Measurements from ENCODE around the gene DPF3.
"Not testable (repeated sequence)": the region's sequence is repeated elsewhere in the genome, so short reads cannot be mapped to it uniquely, and the experiment has no call there.

Gene DPF3

DNA sequence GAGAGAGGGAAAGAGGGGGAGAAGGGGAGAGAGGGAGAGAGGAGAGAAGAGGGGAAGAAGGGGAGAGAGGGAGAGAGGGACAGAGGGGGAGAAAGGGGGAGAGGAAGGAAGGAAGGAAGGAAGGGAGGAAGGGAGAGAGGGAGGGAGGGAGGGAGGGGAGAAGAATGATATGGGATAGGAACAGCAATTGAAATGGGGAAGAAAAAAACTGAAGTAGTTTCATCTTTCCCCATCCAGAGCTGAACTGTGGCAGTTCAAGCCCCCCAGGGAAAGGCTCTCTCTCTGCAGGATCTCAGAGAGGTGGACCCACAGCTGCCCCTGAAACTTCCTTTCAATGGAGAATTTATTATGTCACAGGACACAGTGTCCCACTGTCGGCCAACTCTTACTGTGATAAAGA lies 136.9 kb downstream of the DPF3 start:
- DNase-seq, result no peak

DNA sequence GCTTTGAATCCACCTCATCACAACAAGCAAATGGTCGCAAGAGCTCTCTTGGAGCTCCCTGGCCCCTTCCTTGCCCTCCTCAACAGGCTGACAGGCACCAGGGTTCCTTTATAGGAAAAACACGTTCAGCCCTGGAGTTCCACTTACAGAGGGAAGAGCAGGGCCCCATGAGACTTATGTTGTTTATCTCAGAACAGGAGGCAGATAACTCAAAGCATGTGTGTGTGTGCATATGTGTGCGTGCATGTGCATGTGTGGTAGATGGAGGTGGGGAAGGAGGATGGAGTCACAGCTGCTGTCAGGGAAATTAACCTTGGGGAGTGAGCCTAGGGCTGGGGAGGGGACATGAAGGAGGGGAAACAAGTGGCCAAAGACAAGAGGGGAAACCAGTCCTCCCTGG lies 138.1 kb downstream of the DPF3 start:
- DNase-seq, result no peak

DNA sequence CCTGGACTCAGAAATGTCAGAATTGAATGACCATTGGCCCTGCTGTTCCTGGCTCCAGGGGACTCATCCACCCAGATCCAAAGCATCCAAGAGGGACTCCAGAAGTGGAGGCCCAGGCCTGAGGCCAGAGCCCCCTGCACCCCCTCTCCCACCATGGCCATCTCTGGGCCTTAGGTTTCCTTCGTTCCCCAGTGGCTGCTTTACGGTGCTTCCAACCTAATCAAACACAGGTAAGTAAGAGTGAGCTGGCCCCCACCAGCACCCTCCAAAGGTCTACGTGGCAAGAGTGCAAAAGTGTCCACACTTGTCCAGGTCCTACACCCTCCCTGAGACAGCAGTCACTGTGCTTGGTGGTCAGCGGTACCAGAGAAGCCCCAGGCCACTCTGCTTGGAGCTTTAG lies 139.0 kb downstream of the DPF3 start:
- no peak for DNase-seq

DNA sequence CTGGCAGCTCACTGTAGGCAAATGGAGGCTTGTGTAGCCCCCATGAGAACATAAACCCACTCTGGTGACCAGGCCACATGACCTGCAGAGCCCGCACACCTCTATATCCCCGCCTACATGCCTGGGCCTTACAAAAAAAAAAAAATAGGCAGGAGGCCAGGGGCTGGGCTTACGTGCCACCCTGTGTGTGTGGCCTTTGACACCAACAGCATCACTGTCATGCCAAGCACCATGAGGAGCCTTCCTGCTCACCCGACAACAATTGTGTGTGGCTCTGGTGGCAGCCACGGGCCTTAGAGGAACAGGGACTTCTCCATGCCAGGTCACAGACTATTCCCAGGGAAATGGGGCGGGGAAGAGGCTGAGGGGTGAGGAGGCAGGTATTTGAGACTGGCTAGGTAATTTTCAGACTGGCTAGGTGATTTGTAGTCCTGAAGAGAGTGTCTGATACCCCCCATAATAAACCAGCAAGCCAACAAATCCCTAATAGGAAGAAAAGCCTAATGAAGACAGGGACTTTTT lies 140.0 kb downstream of the DPF3 start:
- DNase-seq, result no peak

DNA sequence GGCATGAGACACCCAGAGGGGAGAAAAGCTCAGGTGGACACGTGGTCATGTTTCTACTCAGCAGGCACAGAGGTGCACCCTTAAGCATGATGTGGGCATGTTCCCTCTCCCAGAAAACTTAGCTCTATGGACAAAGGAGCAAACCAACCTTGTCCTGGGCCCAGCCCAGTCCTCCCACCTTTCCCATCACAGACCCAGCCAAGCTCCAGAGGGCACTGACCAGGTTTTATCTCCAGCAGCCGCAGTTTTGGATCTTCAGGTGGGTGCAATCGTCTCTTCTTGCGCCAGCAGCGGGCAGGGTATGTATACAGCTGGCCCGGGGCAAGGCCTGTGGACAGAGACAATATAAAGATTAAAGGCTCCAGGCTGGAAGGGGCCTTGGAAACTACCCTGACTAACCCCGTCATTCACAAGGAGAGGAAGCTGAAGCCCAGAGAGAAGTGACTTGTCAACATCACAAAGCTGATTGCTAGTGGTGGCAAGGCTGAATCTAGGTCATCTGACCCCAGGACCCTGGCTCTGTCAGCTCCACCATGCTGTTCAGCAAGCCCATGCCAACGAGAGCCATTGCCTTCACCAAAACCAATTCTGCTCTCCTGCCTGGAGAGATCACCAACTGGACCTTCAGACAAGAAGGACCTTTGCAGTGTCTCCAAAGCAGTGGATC lies 140.7 kb downstream of the DPF3 start:
- no peak for DNase-seq

DNA sequence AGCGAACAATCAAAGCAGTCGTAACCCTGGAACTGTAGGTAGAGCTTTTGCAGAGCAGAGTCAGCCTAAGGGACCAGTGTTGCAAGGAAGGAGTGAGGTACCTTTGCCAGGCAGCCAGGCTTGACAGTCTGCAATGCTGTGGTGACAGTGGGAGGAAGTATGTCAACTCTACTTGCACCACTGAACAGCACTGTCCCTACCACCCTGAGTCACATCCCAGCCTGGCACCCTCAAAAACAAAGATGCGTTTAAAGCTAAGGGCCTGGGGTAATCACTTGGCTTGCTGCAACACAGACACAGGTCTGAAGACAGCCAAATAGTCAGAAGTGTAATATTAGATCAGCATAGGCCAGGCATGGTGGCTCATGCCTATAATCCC lies 141.9 kb downstream of the DPF3 start:
- DNase-seq, result no peak

DNA sequence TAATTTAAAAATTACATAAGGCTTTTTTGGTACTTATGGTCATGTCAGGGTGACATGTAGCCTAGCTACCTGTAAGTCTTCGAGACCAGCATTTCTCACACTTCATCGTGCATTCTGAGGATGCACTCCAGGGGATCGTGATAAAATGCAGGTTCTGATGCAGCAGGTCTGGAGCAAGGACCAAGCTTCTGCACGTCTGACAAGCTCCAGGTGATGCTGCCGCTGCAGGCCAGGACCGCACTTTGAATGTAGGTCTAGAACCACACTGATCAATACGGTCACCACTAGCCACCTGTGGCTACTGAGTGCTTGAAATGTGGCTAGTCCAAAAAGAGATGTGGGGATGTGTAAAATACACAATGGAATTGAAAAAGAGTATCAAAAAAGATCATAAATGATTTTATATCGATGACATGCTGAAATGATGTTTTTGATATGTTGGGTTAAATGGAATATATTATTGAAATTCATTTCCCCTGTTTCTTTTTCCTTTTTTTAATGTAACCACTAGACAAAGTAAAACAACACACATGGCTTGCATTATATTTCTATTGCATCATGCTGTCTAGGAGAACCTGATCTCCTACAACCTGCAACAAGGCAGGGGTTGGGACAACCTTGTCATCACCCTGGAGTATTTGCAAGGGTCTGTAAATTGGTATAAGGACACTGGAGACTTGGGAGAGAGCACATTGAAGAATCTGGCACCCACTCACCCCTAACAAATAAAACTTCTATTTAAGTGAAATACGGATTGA lies 142.4 kb downstream of the DPF3 start:
- DNase-seq, result no peak

DNA sequence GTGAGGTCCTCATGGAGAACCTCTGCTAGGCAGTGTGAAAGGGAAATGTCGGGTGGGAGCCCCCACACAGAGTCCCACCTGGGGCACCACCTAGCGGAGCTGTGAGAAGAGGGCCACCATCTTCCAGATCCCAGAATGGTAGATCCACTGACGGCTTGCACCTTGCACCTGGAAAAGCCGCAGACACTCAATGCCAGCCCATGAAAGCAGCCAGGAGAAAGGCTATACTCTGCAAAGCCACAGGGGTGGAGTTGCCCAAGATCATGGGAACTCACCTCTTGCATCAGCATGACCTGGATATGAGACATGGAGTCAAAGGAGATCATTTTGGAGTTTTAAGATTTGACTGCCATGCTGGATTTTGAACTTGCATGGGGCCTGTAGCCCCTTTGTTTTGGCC lies 145.0 kb downstream of the DPF3 start:
- not testable (repeated sequence) for DNase-seq

DNA sequence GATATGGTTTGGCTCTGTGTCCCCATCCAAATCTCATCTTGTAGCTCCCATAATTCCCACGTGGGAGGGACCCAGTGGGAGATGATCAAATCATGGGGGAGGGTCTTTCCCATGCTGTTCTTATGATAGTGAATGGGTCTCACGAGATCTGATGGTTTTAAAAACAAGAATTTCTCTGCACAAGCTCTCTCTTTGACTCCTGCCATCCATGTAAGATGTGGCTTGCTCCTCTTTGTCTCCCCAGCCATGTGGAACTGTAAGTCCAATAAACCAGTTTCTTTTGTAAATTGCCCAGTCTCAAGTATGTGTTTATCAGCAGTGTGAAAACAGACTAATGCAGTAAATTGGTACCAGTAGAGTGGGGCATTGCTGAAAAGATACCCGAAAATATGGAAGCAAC lies 146.2 kb downstream of the DPF3 start:
- no peak for DNase-seq

DNA sequence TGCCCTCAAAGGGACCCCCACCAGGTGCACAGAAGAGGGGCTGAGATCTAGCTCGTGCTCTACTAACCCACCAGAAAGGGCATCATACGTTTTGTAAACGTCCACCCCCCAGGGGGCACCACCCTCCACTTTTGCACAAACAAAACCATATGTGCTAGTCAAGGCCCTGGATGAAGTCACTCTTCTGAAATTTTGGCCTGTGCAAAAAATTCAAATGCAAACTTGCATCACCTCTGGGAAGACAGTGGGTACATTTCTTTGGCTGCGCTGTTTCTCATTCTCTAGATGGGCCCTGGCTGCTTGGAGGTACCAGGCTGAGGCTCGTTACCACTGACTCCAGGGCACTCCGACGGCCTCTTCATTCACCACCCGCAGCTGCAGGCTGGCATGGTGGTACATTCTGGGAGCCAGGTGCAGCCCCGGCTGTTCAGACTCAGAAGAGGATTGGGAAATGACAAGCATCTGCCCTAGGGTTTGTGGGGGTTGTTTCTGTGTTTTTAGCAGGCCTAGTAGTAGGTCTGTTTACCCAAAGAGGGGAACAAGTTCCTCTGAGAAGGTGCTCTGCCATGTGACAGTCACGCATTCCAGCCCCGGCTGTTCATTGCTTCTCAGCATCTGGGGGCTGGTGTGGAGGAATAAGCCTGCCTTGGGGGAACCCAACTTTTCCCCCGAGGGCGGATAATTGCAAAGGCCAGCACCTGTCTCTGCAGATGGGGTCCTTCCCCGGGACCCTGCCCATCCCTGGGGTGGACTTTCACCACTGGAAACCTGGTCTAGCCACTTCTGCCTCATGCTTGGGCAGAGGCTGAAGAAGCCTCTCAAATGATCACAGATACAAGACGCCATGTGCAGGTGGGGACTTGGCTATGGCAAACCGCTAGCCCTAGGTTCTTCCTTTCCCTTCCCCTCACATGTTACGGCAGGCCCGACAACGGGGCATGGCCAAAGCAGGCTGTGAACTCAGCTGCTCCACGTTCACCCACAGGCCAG lies 147.6 kb downstream of the DPF3 start:
- DNase-seq, result no peak

DNA sequence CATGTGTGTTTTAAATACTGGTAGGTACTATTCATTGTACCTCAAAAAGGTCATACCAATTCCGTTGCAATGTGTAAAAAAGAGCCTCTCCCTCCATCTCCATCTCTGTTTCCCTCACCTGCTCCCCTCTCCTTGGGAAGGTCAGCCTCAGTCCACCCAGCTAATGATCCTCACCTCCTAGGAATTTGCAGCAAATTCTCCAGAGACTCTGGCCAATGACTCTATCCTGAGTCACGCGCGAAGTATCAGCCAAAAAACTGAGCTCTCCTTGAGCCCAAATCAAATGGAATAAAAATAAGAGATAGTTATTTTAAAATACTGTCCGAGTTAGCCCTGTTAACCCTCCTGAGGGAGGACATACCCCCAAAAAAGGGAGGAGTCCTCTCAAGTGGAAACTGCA lies 148.4 kb downstream of the DPF3 start:
- DNase-seq, result no peak

DNA sequence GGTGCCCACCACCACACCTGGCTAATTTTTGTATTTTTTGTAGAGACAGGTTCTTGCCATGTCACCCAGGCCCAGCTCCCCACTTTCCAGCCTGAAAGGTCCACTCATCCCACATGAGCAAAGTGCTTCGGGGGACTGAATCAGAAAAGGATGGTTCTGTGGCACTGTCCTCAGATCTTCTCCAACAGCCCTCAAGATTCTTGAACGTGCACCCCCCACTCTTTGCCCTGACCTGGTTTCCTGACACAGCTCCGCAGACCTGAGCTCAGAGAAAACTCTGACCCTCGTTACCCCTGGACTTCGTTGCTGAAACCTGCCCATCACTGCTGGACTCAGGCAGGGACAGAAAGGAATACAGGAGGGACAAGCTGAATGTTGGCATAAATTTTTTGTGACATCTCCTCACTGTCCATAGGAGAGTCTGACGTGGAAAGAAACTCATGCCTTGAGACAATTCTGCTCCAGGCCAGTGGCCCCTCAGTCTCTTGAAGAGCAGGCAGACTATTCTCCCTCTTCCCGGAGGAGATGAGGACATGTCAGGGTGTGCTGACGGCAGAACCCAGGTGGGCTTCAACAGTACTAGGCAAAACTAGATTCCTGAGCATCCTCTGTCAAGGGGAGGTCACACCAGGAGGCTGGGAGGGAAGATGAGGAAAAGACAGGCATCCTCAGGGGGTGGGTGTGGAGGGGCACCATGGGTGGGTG lies 149.3 kb downstream of the DPF3 start:
- no peak for DNase-seq

DNA sequence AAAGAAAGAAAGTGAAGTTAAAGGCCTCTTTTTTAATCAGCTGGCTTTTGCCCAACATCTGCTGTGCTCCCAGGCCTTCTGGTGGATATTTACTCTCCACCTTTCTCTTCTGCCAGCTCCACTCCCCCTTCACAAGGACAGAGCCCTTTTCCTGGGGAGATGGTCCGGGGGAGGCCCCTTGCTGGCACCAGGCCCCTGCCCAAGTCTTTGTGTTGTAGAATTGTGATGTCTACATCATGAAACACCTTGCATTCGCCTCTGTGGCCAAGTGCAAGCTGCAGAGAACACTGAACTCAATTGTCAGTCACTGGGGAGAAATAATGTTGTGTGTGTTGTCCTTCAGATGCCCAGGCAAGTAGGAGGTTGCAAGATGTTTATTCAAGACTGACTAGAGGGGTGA lies 150.3 kb downstream of the DPF3 start:
- DNase-seq, result no peak

DNA sequence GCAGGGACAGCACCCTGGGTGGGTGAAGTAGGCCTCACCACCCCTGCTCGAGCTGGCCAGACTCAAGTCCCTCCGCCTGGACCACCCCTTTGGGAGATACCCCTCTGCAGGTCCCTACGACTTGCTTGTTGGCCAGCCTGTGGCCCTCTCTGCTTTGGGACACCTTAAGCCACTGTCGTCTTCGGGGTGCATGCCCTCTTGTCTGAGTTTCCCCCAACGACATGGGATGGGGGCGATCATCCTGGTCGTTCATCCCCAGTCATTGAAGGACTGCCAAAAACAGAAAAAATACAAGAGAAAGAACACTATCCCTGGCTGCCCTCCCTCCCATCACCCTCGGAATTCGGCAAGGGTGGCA lies 151.1 kb downstream of the DPF3 start:
- DNase-seq, result no peak

DNA sequence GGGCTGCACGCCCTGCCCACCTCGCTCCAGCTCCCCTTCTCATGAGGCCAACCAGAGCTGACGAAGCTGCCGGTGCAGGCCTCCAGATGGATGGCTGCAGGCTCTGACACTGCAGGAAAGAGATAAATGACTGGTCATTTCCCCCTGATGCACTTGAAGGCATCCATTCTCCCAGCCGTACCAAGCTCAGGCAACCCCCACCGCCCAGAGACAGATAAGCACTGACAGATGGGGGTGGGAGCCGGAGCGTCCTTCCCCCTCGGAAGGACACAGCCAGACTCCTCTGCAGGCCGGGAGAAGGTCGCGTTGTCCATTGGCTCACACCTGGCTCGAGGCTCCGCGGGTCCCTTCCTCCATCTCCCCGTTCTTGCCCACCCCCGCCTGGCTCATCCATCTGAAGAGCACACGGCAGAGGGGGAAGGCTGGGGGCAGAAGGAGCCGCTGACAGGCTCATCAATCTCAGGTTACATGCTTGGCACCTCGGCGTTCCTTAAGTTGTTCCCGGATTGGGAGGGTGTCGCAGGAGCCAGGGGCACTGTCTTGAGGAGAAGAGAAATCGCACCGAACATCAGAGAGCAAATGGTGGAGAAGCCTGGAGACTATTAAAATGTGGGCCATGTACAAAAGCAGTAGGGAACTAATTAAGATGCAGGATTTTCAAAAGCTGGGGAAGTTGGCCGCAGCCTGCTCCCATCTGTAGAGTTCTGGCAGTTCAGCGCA lies 151.6 kb downstream of the DPF3 start:
- DNase-seq, result no peak

DNA sequence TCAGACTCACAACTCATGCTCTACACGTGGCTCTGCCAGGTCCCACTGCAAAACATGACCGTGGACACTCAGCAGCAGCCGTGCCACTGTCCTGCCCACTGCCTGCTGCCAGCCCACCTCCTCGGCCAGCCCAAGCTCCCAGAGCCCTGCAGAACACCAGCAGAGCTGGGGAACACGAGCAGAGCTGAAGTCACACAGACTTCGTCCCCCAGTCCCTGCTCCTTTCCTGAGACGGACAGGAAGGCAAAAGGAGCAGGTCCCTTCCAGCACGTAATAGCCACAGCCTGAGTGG lies 152.1 kb downstream of the DPF3 start:
- no peak for DNase-seq

DNA sequence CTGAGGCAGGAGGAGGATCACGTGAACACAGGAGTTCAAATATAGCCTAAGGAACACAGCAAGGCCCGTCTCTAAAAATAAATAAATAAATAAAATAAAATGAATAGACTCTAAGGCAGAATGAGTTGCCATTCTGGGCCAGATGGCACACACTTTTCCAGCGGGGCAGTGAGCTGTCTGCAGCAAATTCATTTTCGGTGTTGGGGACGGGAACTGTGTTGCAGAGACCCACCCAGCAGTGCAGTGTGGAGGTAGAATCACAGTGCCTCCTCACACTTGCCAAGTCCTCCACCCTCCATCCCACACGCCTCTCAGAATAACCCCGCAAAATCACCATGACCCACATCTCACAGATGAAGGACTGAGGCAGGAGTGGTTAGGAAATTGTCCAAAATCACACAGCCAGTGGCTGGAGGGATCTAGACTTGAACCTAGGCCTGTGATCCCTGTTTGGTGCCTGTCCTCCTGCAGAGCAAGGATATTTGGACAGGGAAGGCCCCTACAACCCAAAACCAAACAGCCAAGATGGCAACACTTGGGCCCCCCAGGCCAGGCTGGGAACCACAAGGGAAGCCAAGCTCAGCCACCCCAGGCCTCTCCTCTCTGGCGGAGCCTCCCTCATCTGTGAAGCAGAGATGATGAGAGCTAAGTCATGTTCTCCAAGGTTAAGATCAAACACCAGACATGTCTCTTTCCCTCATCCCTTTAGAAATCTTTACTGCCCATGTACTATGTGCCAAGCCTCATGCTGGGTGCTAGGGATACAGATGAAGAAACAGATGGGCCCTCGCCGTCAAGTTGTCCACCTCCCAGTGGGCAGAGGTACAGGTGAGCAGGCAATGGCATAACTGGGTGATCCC lies 152.7 kb downstream of the DPF3 start:
- DNase-seq, result no peak

DNA sequence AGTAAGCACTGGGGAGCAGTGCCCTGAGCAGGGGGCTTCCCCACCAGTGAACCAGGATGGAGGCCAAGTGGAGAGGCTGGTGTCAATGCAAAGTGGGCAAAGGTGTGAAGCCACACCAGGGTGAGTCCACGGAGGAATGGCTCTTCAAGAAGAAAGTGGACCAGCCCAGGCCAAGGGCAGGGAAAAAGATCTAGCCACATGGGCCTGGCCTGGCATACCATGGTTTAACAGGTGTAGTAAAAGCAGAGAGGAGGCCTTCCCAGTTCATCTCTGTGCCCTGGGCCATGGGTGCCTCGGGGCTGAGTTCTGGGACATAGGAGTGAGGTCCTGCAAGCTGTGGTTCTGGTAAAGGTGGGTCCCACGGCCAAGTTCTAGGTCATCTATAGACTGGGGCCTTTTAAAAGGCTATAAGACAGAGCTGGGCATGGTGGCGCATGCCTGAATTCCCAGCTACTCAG lies 153.4 kb downstream of the DPF3 start:
- DNase-seq, result no peak

DNA sequence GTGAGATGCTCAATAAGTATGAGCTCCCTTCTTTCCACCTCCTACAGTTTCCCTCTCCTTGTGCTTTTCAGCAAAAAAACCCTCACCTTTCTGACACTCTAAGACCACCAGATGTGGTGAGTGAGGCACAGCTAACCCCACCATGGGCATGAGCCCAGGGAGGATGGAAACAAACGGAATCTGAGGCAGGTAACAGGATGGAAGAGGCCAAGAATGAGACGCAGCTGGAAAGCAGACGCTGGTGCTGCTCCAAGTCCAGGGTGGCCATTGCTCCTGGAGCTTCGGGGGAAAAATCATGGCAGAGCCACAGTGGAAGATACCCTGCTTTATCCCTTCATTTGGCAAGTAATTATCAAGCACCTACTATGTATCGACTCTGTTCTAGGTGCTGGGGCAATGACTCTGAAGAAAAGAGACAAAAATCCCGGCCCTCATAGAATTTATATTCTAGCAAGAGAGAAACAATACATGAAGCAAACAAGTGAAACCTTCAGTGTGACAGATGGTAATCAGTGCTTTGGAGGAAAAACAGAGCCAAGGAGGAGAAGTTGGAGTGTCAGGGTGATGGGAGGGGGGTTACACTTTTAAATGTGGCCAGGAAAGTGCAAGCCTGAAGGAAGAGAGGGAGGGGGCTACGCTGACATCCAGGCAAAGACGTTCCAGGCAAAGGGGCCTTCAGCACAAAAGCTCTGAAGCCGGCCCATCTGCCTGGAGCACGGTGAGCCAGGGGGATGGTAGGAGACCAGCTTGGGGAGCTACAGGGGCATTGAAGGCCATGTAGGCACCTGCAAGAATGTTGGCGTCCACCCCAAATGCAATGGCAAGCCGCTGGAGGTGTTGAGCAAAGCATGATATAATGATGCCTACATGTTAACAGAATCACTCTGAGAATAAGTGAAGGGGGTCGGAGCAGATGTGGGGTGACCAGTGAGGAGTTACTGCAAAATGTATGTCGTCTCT lies 154.2 kb downstream of the DPF3 start:
- no peak for DNase-seq

DNA sequence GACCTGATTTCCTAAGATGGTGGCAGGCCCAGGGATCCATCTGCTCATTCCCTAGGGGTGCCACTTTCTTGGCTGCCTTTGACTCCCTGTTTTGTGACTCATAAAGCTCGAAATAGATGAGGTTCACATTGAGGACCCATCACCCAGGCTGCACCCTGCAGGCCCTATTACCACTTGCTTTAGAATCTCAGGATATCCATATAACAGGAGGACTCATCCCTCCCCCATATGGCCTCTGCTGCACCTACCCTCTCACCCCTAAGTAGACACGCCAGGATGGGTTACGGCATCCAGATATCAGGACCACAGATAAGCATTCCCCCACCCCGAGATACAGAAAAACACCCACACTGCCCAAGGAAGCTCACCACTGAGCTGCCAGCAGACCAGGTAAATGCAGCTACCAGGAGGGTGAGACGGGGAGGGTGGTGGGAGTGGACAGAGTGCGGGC lies 155.7 kb downstream of the DPF3 start:
- no peak for DNase-seq
